Spleen (tissue), 11 donors: Measurements from ENCODE around the gene ADGRV1. TPM values are rescaled to one million over a fixed set of nuclear protein-coding genes. Genes with fewer than 3 reads are reported as not detected.

Experiments
- DNase-seq: peaks from one replicate; pipeline ENCODE4 v3.0.0-alpha.2; 2020
- H3K27ac ChIP-seq, 8 donors: fragments of 200-600 bp; sonication (generic) in 7 of 8; 1 replicate in 4 of 8; 2 replicates in 4 of 8; pipeline versions ENCODE4 v1.5.0 to v1.8.0; 2016 to 2021; ENCODE audit warnings: inconsistent platforms in 4 of 8, mild to moderate bottlenecking in 4 of 8, moderate library complexity in 1 of 8
- H3K27me3 ChIP-seq, 7 donors: fragments of 200-600 bp; sonication (generic) in 6 of 7; replicated peaks in 1 of 7; 1 replicate in 4 of 7; 2 replicates in 3 of 7; pipeline versions ENCODE4 v1.5.0 to v1.8.0; 2016 to 2021; ENCODE audit warnings: inconsistent platforms in 3 of 7, mild to moderate bottlenecking in 1 of 7
- H3K36me3 ChIP-seq, 6 donors: fragments of 200-600 bp; sonication (generic) in 5 of 6; 1 replicate in 4 of 6; 2 replicates in 2 of 6; pipeline versions ENCODE4 v1.5.0 to v1.8.0; 2016 to 2021; ENCODE audit warnings: inconsistent platforms in 2 of 6
- H3K4me1 ChIP-seq, 6 donors: fragments of 200-600 bp; sonication (generic) in 5 of 6; 1 replicate in 3 of 6; 2 replicates in 3 of 6; pipeline versions ENCODE4 v1.5.0 to v1.8.0; 2016 to 2021; ENCODE audit warnings: inconsistent platforms in 3 of 6
- H3K4me3 ChIP-seq, 8 donors: fragments of 200-600 bp; sonication (generic) in 7 of 8; 1 replicate in 4 of 8; 2 replicates in 4 of 8; pipeline versions ENCODE4 v1.5.0 to v1.8.0; 2016 to 2021; ENCODE audit warnings: inconsistent platforms in 4 of 8, mild to moderate bottlenecking in 4 of 8, moderate library complexity in 2 of 8
- H3K9me3 ChIP-seq, 8 donors: fragments of 200-600 bp; sonication (generic) in 7 of 8; 1 replicate in 4 of 8; 2 replicates in 4 of 8; pipeline versions ENCODE4 v1.5.0 to v1.8.0; 2016 to 2021; ENCODE audit warnings: inconsistent platforms in 4 of 8
- POLR2A ChIP-seq, 3 donors: fragments of 450-650 bp; IDR thresholded peaks; one replicate each; pipeline ENCODE4 v1.5.1; 2017; ENCODE audit warnings: antibody characterized with exemption in 3 of 3, mild to moderate bottlenecking in 1 of 3
- POLR2AphosphoS5 ChIP-seq, 3 donors: sonication (generic); formaldehyde crosslinking; IDR thresholded peaks; one replicate each; pipeline ENCODE4 v1.5.1; 2017; ENCODE audit warnings: antibody characterized with exemption in 3 of 3
- WGBS, 5 donors: extraction: QIAGEN DNeasy Blood & Tissue Kit in 3 of 5; methylation state at CpG; one replicate each; pipeline versions ENCODE4 v1.1.5 to v1.1.7; 2013 to 2018; 5-methylcytosine and 5-hydroxymethylcytosine counted together
- intact Hi-C: fragments of 100-400 bp; cut with DNase I; formaldehyde crosslinking; loops from one replicate; pipeline ENCODE4 v1.15.0; 2023; ENCODE audit warnings: low total_unique reads
- polyA plus RNA-seq, 3 donors: library from polyadenylated mRNA; stranded (reverse); fragments of 200-250 nt; gene quantifications; one replicate each; pipeline ENCODE4 v1.2.1, GENCODE V29; 2013
- total RNA-seq, 7 donors: library from RNA; depleted of rRNA in 3 of 7; stranded (reverse); fragments of >200 nt in 3 of 7; fragmentation: NEBNext Ultra II Directional in 4 of 7; extraction: Animal tissue kit (Norgen Biotek cat#: 25700) in 4 of 7; gene quantifications; one replicate each; pipeline versions ENCODE4 v1.1.0 to v1.2.1, GENCODE V29; 2016 to 2021
- TF ChIP-seq, protein P1 (sequence below), 11 experiments: fragments of 200-600 bp in 7 of 11; fragments of 450-650 bp in 4 of 11; sonication (generic) in 4 of 11; IDR thresholded peaks in 8 of 11; conservative IDR thresholded peaks in 3 of 11; 1 replicate in 7 of 11; 2 replicates in 4 of 11; pipeline versions ENCODE4 v1.4.0 to v1.8.0; 2016 to 2021; ENCODE audit warnings: antibody characterized with exemption in 11 of 11, inconsistent platforms in 4 of 11, mild to moderate bottlenecking in 1 of 11
- donor health status: healthy with polysubstance abuse.
- donor health status: DM: no; HTN: no; CAD: no; lungs with moderate emphysema.
- donor health status: DM: no; HTN: no; CAD: no.
- donor health status: Bipolar disorder and iron deficiency.
- donor health status: healthy.
- donor health status: DM: no; HTN: no; CAD: no.
- donor health status: DM: yes; HTN: yes; CAD: no.

Gene ADGRV1
- total and polyA plus RNA-seq, 10 donors, result 0.08 to 0.69 (median 0.28) TPM; not detected in 3

DNA sequence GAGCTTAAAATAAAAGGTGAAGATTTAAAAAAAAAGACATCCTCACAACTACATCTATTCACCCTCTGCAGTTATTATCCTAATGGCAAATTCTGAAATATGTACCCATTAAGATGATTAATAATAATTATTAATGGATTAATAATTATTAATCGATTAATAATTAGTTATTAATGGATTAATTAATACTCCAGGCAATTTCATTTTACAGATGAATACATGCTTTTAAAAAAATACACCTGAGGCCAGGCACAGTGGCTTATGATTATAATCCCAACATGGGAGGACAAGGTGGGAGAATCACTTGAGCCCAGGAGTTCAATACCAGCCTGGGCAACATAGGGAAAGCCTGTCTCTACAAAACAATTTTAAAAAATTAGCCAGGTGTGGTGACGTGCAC is 642.1 kb downstream of the ADGRV1 start:
- H3K4me3 ChIP-seq, result no peak overlapping the region
- H3K4me1 ChIP-seq, result no peaks in the 10 kb centered on the region
- no peak for DNase-seq
- no peak overlapping the region for H3K27ac ChIP-seq
- TF ChIP-seq, protein P1, sequence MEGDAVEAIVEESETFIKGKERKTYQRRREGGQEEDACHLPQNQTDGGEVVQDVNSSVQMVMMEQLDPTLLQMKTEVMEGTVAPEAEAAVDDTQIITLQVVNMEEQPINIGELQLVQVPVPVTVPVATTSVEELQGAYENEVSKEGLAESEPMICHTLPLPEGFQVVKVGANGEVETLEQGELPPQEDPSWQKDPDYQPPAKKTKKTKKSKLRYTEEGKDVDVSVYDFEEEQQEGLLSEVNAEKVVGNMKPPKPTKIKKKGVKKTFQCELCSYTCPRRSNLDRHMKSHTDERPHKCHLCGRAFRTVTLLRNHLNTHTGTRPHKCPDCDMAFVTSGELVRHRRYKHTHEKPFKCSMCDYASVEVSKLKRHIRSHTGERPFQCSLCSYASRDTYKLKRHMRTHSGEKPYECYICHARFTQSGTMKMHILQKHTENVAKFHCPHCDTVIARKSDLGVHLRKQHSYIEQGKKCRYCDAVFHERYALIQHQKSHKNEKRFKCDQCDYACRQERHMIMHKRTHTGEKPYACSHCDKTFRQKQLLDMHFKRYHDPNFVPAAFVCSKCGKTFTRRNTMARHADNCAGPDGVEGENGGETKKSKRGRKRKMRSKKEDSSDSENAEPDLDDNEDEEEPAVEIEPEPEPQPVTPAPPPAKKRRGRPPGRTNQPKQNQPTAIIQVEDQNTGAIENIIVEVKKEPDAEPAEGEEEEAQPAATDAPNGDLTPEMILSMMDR (IDR thresholded peaks at IDR 0.05 in 8 of 11, conservative IDR thresholded peaks at IDR 0.05 in 3 of 11), result no peak
- TF ChIP-seq POLR2A (IDR thresholded peaks at IDR 0.05), result no peak
- TF ChIP-seq POLR2AphosphoS5 (IDR thresholded peaks at IDR 0.05), result no peak
- no peaks in the 10 kb centered on the region for H3K27me3 ChIP-seq
- WGBS, 5 donors, result 77 to 96% (median 95%) methylated on average over 2 of the region's 2 CpGs
- no peaks in the 10 kb centered on the region for H3K9me3 ChIP-seq
- intact Hi-C loops, result no loop called here
- no peaks in the 10 kb centered on the region for H3K36me3 ChIP-seq

GRCh38 chr5:91206103-91206502 is 647.5 kb downstream of the ADGRV1 start:
- TF ChIP-seq, protein P1 (IDR thresholded peaks at IDR 0.05 in 8 of 11, conservative IDR thresholded peaks at IDR 0.05 in 3 of 11), result no peak
- TF ChIP-seq POLR2A (IDR thresholded peaks at IDR 0.05) (no peak), POLR2AphosphoS5 (IDR thresholded peaks at IDR 0.05) (no peak)
- no peak for DNase-seq
- no peaks in the 10 kb centered on the region for H3K27me3 ChIP-seq
- no peaks in the 10 kb centered on the region for H3K9me3 ChIP-seq
- no peaks in the 10 kb centered on the region for H3K36me3 ChIP-seq
- intact Hi-C loops, result no loop called here
- H3K4me1 ChIP-seq, result no peaks in the 10 kb centered on the region
- no peak overlapping the region for H3K27ac ChIP-seq
- 93 to 100% (median 95%) methylated on average over 3 to 5 of the region's 5 CpGs for WGBS, 5 donors
- H3K4me3 ChIP-seq, result no peak overlapping the region

- Histone ChIP-seq H3K9me3 (no peaks in the 10 kb centered on the region), H3K27me3 (no peaks in the 10 kb centered on the region), H3K4me1 (no peaks in the 10 kb centered on the region), H3K27ac (no peak overlapping the region), H3K36me3 (no peaks in the 10 kb centered on the region), H3K4me3 (no peak overlapping the region)
- WGBS, 5 donors, result 94 to 98% (median 96%) methylated on average over 2 of the region's 2 CpGs
- intact Hi-C loops, result no loop called here
- no peak for TF ChIP-seq POLR2A (IDR thresholded peaks at IDR 0.05)
- TF ChIP-seq, protein P1 (IDR thresholded peaks at IDR 0.05 in 8 of 11, conservative IDR thresholded peaks at IDR 0.05 in 3 of 11), result no peak
- no peak for TF ChIP-seq POLR2AphosphoS5 (IDR thresholded peaks at IDR 0.05)
- DNase-seq, result no peak
These were observed 648.1 kb downstream of the ADGRV1 start for GRCh38 chr5:91206734-91207133.

- H3K9me3 ChIP-seq, result no peaks in the 10 kb centered on the region
- no peaks in the 10 kb centered on the region for H3K27me3 ChIP-seq
- WGBS, 5 donors, result 94 to 98% (median 94%) methylated on average over 3 of the region's 3 CpGs
- no peak for DNase-seq
- no peak overlapping the region for H3K4me3 ChIP-seq
- intact Hi-C loops, result no loop called here
- H3K36me3 ChIP-seq, result no peaks in the 10 kb centered on the region
- no peaks in the 10 kb centered on the region for H3K4me1 ChIP-seq
- TF ChIP-seq, protein P1 (IDR thresholded peaks at IDR 0.05 in 8 of 11, conservative IDR thresholded peaks at IDR 0.05 in 3 of 11), result no peak
- no peak for TF ChIP-seq POLR2A (IDR thresholded peaks at IDR 0.05)
- TF ChIP-seq POLR2AphosphoS5 (IDR thresholded peaks at IDR 0.05), result no peak
- H3K27ac ChIP-seq, result no peak overlapping the region
These were observed 648.7 kb downstream of the ADGRV1 start for GRCh38 chr5:91207248-91207647.
